GM12873 (cell line): Measurements from ENCODE around the gene SMPDL3B.

Source experiments
- CTCF ChIP-seq: IDR thresholded peaks from 2 replicates; pipeline ENCODE4 v1.5.1; 2012; ENCODE audit warnings: low read depth, mild to moderate bottlenecking, moderate library complexity, low read length, control low read depth; ENCODE audit not compliant: insufficient read depth; ENCODE audit errors: missing control alignments

Gene SMPDL3B

DNA sequence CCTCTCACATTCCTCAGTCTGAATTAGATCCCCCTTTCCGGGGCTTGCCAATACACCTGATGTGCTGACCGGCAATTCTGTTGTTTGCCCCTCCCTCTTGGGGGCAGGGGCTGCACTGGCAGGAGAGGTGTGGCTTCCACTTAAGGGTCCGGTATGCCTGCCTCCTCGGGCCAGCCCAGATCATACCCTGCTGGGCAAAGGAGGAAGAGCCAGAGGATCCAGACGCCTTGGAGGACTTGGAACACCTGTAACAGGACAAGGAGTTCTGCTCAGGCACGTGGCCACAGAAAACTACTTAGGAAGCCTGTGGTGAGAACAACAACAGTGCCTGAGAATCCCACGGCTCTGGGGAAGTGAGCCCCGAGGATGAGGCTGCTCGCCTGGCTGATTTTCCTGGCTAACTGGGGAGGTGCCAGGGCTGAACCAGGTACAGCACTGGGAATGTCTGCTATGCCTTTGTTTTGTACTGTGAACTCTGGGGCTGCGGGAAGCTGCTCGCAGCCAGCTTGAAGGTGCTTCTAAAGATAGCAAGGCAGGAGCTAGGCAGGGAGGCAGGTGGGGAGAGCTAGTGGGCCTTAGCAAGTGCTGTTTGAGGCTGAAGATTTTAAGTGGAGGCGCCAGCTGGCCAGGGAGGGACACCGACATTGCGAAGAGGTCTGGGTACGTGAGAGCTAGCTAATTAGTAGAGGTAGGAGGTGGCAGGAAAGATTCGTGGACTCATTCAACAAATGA is at the start of gene SMPDL3B:
SMPDL3B (plus strand) TSS at position 183 of the 732 bp plus-strand sequence; CDS start at position 367, 184 bp downstream.
- no peak for TF ChIP-seq CTCF

DNA sequence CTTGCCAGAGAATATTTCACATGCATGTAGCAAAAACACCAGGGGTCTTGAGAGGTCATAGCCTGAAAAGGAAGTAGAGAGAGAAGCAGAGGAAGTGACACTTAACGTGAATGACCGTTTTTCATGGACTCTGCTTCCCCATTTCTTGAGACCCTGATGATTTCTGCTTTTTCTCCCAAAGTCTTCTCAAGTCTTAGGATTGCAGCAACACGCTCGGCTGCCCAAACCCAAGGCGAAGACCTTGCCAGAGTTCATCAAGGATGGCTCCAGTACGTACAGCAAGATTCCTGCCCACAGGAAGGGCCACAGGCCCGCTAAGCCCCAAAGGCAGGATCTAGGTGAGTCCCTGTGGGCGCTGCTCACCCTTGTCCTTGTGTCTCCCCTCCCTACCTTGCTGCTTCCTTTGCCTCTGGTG is 49.7 kb upstream of the SMPDL3B start:
- no peak for TF ChIP-seq CTCF

GRCh38 chr1:27885621-27886352 is 49.0 kb upstream of the SMPDL3B start:
- no peak for TF ChIP-seq CTCF

DNA sequence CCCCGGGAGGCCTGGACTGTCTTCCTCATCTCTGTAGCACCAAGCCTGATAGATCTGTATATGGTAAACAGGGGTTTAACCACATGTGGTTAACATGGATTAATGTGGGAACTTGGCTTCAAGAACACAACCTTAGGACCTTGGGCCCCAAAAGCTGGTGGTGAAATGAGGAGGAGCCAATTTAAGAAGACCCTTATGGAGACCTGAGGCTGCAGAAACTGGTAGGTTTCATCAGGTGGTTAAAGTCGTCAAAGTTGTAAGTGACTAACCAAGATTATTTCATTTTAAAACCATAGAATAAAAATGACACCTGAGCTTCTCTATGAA is 48.5 kb upstream of the SMPDL3B start:
- no peak for TF ChIP-seq CTCF

GRCh38 chr1:27886744-27887143 is 48.1 kb upstream of the SMPDL3B start:
- TF ChIP-seq CTCF: no peak

DNA sequence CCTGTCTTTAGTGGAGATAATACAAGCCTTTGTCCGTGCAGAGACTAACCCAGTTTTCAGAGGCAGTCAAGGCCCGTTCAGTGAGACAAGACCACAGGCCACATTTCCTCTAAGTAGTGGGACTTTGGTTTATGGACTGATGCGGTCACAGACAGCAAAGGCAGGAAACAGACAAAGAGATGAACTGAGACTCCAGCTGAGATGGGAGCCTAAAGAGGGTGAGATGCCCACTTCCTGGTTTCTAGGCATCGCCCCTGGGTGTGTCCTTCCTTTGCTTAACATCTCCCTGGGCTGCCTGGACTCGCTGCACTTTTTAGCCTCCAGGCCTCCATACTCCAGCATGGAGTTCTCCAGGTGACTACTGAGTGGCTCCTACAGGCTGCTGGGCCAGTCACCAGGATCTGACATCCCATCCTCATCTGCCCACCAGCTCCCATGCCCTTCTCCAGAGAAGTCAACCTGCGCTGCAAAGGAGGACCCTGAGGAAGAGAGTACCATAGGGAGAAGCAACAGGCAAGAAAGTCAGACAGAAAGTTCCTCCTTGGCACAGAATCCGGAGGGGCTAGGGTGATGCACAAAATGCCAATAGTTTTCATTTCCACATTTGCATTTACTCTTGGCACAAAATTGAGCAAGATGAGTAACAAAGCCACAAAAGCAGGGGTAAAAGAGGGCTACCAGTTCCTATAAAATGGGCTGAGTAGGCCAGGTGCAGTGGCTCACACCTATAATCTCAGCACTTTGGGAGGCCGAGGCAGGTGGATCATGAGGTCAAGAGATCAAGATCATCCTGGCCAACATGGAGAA is 47.4 kb upstream of the SMPDL3B start:
- no peak for TF ChIP-seq CTCF

- TF ChIP-seq CTCF: no peak
These were observed 45.3 kb upstream of the SMPDL3B start for GRCh38 chr1:27889506-27889905.
